DOHH2 (cell line): Measurements from ENCODE around the gene UNG.

ENCODE experiments used
- CTCF ChIP-seq: fragments of 200-600 bp; sonication (generic); IDR thresholded peaks from one replicate; pipeline ENCODE4 v1.5.1; 2014; ENCODE audit warnings: antibody characterized with exemption, mild to moderate bottlenecking, low read depth, low read length; ENCODE audit not compliant: poor library complexity, severe bottlenecking
- EZH2phosphoT487 ChIP-seq: fragments of 200-600 bp; sonication (generic); IDR thresholded peaks from 2 replicates; pipeline ENCODE4 v1.6.1; 2017; ENCODE audit warnings: borderline replicate concordance, mild to moderate bottlenecking, antibody characterized with exemption, low read length, moderate library complexity, mixed read lengths

GRCh38 chr12:109065154-109065852, 32.1 kb upstream of the UNG start:
- TF ChIP-seq CTCF, result no peak
- no peak for TF ChIP-seq EZH2phosphoT487
